SK-N-MC (cell line): ENCODE data around the gene AQP5.

Experiments
- DNase-seq: peaks from one replicate; pipeline ENCODE4 v3.0.0-alpha.2; 2011; ENCODE audit warnings: low read depth, low spot score
- H3K27ac ChIP-seq: fragments of 200-600 bp; sonication (generic); 2 replicates; pipeline ENCODE4 v1.5.1; 2016; ENCODE audit warnings: mixed run types
- H3K36me3 ChIP-seq: fragments of 200-600 bp; sonication (generic); 2 replicates; pipeline ENCODE4 v1.6.1; 2017; ENCODE audit warnings: antibody characterized with exemption, low read length, mixed read lengths; ENCODE audit not compliant: insufficient read depth
- H3K4me3 ChIP-seq: fragments of 200-600 bp; sonication (generic); 2 replicates; pipeline ENCODE4 v1.5.1; 2016
- H3K9ac ChIP-seq: fragments of 200-600 bp; sonication (generic); 2 replicates; pipeline ENCODE4 v1.8.0; 2017; ENCODE audit warnings: mixed run types, mixed read lengths; ENCODE audit not compliant: insufficient read length
- H3K9me3 ChIP-seq: fragments of 200-600 bp; sonication (generic); 2 replicates; pipeline ENCODE4 v1.6.1; 2017; ENCODE audit warnings: low read depth, mild to moderate bottlenecking, antibody characterized with exemption, low read length, moderate library complexity, mixed read lengths
- EZH2 ChIP-seq: fragments of 200-600 bp; sonication (generic); IDR thresholded peaks from one replicate; pipeline ENCODE4 v1.6.1; 2017; ENCODE audit warnings: antibody characterized with exemption
- FOXP2 ChIP-seq: optimal IDR thresholded peaks from 2 replicates; pipeline ENCODE3; 2011; ENCODE audit warnings: mild to moderate bottlenecking, moderate library complexity; ENCODE audit not compliant: insufficient read depth; ENCODE audit errors: extremely low read length, control extremely low read depth
- POLR2AphosphoS5 ChIP-seq: IDR thresholded peaks from 2 replicates; pipeline ENCODE4 v1.6.1; 2012; ENCODE audit warnings: mild to moderate bottlenecking, low read depth, low read length, borderline replicate concordance

Gene AQP5

GRCh38 chr12:50013361-50014147 is 51.9 kb downstream of the AQP5 start:
- no peak for DNase-seq
- no peak overlapping the region for H3K4me3 ChIP-seq
- H3K36me3 ChIP-seq, result peaks cover 54% of the 10 kb centered on the region
- H3K27ac ChIP-seq, result no peak overlapping the region
- H3K9ac ChIP-seq, result no peak overlapping the region
- no peaks in the 10 kb centered on the region for H3K9me3 ChIP-seq
- TF ChIP-seq POLR2AphosphoS5 (no peak), FOXP2 (no peak), EZH2 (no peak)

- Histone ChIP-seq H3K36me3 (peaks cover 48% of the 10 kb centered on the region), H3K27ac (no peak overlapping the region), H3K9me3 (no peaks in the 10 kb centered on the region), H3K9ac (no peak overlapping the region), H3K4me3 (no peak overlapping the region)
- TF ChIP-seq FOXP2, result no peak
- TF ChIP-seq POLR2AphosphoS5, result no peak
- TF ChIP-seq EZH2, result no peak
- no peak for DNase-seq
Observed at GRCh38 chr12:50014342-50014741, 52.7 kb downstream of the AQP5 start.
